ENCODE results near the gene LVRN. TPM values are rescaled to one million over a fixed set of nuclear protein-coding genes. Genes with fewer than 3 reads are reported as not detected.

Gene LVRN
- total and polyA plus RNA-seq, 8 donors: 0.08 to 0.61 (median 0.28) TPM; not detected in 1

DNA sequence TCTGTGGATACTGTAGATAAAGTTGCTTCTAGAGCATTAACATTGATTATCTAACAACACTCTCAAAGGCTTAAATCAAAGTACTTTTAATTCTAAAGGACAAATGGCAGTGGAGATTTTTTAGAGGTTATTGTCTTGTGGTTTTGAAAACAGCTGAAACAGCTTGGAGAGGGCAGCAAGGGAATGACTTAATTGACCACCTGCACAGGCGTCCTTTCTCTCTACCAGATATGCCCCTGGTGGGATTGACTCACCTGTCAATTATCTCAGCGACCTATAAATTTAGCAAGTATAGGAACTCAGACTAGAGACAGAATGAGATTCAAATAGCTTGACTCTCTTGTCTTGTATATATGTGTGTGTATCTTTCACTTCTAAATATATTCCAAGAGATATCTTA, 83.5 kb downstream of the LVRN start:
- no peak overlapping the region for H3K4me3 ChIP-seq
- TF ChIP-seq, protein P1, sequence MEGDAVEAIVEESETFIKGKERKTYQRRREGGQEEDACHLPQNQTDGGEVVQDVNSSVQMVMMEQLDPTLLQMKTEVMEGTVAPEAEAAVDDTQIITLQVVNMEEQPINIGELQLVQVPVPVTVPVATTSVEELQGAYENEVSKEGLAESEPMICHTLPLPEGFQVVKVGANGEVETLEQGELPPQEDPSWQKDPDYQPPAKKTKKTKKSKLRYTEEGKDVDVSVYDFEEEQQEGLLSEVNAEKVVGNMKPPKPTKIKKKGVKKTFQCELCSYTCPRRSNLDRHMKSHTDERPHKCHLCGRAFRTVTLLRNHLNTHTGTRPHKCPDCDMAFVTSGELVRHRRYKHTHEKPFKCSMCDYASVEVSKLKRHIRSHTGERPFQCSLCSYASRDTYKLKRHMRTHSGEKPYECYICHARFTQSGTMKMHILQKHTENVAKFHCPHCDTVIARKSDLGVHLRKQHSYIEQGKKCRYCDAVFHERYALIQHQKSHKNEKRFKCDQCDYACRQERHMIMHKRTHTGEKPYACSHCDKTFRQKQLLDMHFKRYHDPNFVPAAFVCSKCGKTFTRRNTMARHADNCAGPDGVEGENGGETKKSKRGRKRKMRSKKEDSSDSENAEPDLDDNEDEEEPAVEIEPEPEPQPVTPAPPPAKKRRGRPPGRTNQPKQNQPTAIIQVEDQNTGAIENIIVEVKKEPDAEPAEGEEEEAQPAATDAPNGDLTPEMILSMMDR (IDR thresholded peaks at IDR 0.05): no peak
- FAIRE-seq (no peak), DNase-seq (no peak), ATAC-seq (no peak)
- 50 to 70% methylated on average over 2 of the region's 2 CpGs for WGBS, 2 donors
- no peaks in the 10 kb centered on the region for H3K27me3 ChIP-seq
- H3K9me3 ChIP-seq: no peaks in the 10 kb centered on the region
- H3K27ac ChIP-seq: no peak overlapping the region
- intact Hi-C loops (cut with DNase I): no loop called here
- no peaks in the 10 kb centered on the region for H3K36me3 ChIP-seq
- H3K4me1 ChIP-seq: no peaks in the 10 kb centered on the region

DNA sequence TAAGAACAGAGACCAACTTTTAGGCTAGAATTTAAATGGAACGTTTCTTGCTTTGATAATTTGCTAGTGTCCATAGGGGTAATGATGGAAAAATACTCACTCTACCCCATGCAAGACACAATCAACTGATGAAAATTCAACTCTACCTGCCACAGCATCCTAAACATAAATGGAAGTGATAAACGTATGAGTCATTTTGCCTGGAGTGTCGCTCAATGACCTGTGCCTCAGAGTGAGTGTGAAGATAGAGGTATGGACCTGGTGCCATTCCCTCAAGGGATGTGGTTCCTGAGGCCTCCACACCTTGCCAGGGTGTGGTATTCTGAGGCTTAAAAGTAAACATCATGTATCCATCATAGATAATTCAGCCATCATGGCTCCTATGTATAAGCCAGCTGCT, 84.0 kb downstream of the LVRN start:
- TF ChIP-seq, protein P1 (IDR thresholded peaks at IDR 0.05): no peak
- no peak overlapping the region for H3K4me3 ChIP-seq
- H3K9me3 ChIP-seq: no peaks in the 10 kb centered on the region
- FAIRE-seq: no peak
- intact Hi-C loops (cut with DNase I): no loop called here
- H3K27me3 ChIP-seq: no peaks in the 10 kb centered on the region
- DNase-seq: no peak
- no peak for ATAC-seq
- no peaks in the 10 kb centered on the region for H3K36me3 ChIP-seq
- H3K4me1 ChIP-seq: no peaks in the 10 kb centered on the region
- no peak overlapping the region for H3K27ac ChIP-seq
- WGBS, 2 donors: 68 to 80% methylated on average over 3 of the region's 3 CpGs

DNA sequence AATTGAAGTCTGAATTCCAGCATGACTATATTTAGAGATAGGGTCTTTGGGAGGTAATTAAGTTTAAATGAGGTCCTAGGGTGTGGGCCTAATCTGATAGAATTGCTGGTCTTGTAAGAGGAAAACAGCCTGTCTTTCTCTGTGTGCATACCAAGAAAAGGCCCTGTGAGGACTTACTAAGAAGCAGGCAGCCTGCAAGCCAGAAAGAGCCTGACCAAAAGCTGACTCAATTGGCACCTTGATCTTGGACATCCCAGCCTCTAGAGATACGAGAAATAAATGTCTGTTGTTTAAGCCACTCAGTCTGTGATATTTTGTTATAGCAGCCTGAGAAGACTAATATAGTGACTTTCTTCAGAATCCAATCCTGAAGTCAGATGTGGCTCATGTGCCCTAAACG, 84.5 kb downstream of the LVRN start:
- Histone ChIP-seq H3K9me3 (no peaks in the 10 kb centered on the region), H3K36me3 (no peaks in the 10 kb centered on the region), H3K4me1 (no peaks in the 10 kb centered on the region), H3K27me3 (no peaks in the 10 kb centered on the region), H3K4me3 (no peak overlapping the region), H3K27ac (no peak overlapping the region)
- no peak for DNase-seq
- TF ChIP-seq, protein P1 (IDR thresholded peaks at IDR 0.05): no peak
- intact Hi-C loops (cut with DNase I): no loop called here
- FAIRE-seq: no peak
- no peak for ATAC-seq
- 74 to 78% methylated on average over 2 of the region's 2 CpGs for WGBS, 2 donors

DNA sequence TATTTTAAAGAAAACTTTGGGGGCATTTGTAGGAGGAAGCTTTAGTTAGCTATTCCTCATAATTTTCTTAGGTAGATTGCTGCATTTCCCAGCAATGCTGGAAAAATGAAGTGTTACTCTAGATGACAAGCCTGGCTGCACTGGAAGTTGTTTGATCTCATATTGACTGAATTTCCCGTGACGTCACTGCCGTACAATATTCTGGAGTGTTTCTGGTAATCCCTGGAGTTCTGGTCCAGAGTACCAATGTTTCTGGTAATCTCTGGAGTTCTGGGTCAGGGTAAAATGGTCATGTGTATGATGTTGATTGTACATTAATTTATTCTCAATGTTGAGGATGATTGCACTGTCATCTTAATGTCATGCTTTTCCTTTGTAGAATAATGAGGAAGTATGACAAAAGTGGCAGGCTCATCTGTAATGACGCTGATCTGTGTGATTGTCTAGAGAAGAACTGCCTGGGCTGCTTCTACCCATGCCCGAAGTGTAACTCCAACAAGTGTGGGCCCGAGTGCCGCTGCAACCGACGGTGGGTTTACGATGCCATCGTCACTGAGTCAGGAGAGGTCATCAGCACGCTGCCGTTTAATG, 96.2 kb downstream of the LVRN start:
- peaks cover 0 to 2% (median 0%) of the 10 kb centered on the region in 4 donors for H3K27me3 ChIP-seq
- no peaks in the 10 kb centered on the region for H3K9me3 ChIP-seq
- TF ChIP-seq, protein P1 (IDR thresholded peaks at IDR 0.05): no peak
- FAIRE-seq (no peak), DNase-seq (no peak), ATAC-seq (no peak)
- no peaks in the 10 kb centered on the region for H3K4me1 ChIP-seq
- intact Hi-C loops (cut with DNase I): no loop called here
- H3K36me3 ChIP-seq: no peaks in the 10 kb centered on the region
- no peak overlapping the region for H3K27ac ChIP-seq
- WGBS, 2 donors: 71 to 77% methylated on average over 13 of the region's 13 CpGs
- H3K4me3 ChIP-seq: no peak overlapping the region

DNA sequence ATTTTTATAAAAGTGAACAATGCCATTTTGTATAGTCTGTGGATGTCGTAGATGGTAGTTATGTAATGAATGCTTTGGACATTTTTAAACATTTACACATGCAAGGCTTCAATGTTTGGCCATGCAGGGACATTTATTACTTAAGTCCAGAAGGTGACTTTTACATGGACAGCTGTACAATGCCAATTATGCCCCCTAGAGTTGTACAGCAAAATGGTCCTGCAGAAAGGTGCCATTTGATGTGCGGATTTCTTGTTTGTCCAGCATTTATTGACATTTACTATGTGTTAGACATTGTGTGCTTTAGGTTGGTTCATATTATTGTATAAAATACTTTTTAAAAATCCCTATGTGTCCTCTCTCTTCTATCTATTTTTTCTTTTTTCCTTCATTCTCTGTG, 100.1 kb downstream of the LVRN start:
- no peak overlapping the region for H3K27ac ChIP-seq
- no peaks in the 10 kb centered on the region for H3K9me3 ChIP-seq
- TF ChIP-seq, protein P1 (IDR thresholded peaks at IDR 0.05): no peak
- H3K4me1 ChIP-seq: no peaks in the 10 kb centered on the region
- no peak for DNase-seq
- FAIRE-seq: no peak
- H3K4me3 ChIP-seq: no peak overlapping the region
- H3K36me3 ChIP-seq: no peaks in the 10 kb centered on the region
- intact Hi-C loops (cut with DNase I): no loop called here
- no peak for ATAC-seq
- H3K27me3 ChIP-seq: peaks cover 0 to 6% (median 3%) of the 10 kb centered on the region in 4 donors
- 56 to 62% methylated on average over 2 of the region's 2 CpGs for WGBS, 2 donors
